Body of pancreas (tissue), 4 donors: Measurements from ENCODE around the gene SKIC2. TPM values are rescaled to one million over a fixed set of nuclear protein-coding genes. Genes with fewer than 3 reads are reported as not detected.
"Not testable (repeated sequence)": the region's sequence is repeated elsewhere in the genome, so short reads cannot be mapped to it uniquely, and the experiment has no call there.

Source experiments
- ATAC-seq: fragments of 150-250 bp; one replicate; pipeline ENCODE4 v1.9.1; 2016
- DNase-seq, 4 donors: peaks; one replicate each; pipeline ENCODE4 v3.0.0-alpha.2; 2019
- H3K27ac ChIP-seq, 4 donors: fragments of 200-600 bp; sonication (generic); 1 replicate in 3 of 4; 2 replicates in 1 of 4; pipeline versions ENCODE4 v1.5.1 to v1.6.1; 2016 to 2019; ENCODE audit warnings: mild to moderate bottlenecking in 1 of 4, mixed read lengths in 1 of 4, moderate library complexity in 1 of 4
- H3K27me3 ChIP-seq, 2 donors: fragments of 200-600 bp; sonication (generic); one replicate each; pipeline ENCODE4 v1.6.0; 2016; ENCODE audit warnings: mild to moderate bottlenecking in 1 of 2
- H3K36me3 ChIP-seq, 2 donors: fragments of 200-600 bp; sonication (generic); replicated peaks in 1 of 2; 2 replicates each; pipeline ENCODE4 v1.5.1; 2016; ENCODE audit warnings: low read depth in 2 of 2; ENCODE audit not compliant: insufficient read depth in 1 of 2
- H3K4me1 ChIP-seq: fragments of 200-600 bp; sonication (generic); one replicate; pipeline ENCODE4 v1.6.0; 2016
- H3K4me3 ChIP-seq, 2 donors: fragments of 200-600 bp; sonication (generic); 1 replicate in 1 of 2; 2 replicates in 1 of 2; pipeline ENCODE4 v1.5.1; 2016 to 2019
- H3K9me3 ChIP-seq, 3 donors: fragments of 200-600 bp; sonication (generic); 1 replicate in 2 of 3; 2 replicates in 1 of 3; pipeline ENCODE4 v1.5.1; 2016
- WGBS, 2 donors: methylation state at CpG; one replicate each; pipeline ENCODE4 v1.1.5; 2017; 5-methylcytosine and 5-hydroxymethylcytosine counted together
- intact Hi-C: fragments of 100-400 bp; cut with DNase I; formaldehyde crosslinking; loops from one replicate; pipeline ENCODE4 v1.15.1; 2023
- microRNA counts, 2 donors: library from miRNA; unstranded; fragments of <30 nt; microRNA quantifications; one replicate each; lab custom pipeline; 2017
- microRNA-seq, 2 donors: library from miRNA; unstranded; fragments of <30 nt; microRNA quantifications; one replicate each; pipeline ENCODE4, GENCODE V29; 2016; ENCODE audit warnings: borderline number of aligned reads in 2 of 2, borderline replicate concordance in 2 of 2
- small RNA-seq: library from RNA; depleted of rRNA; stranded (forward); fragments of <200 nt; gene quantifications from one replicate; pipeline ENCODE3, GENCODE V24; 2016
- total RNA-seq, 2 donors: library from RNA; depleted of rRNA; stranded (reverse); fragments of >200 nt; gene quantifications; one replicate each; pipeline ENCODE4 v1.1.0, GENCODE V29; 2016

Gene SKIC2
- total RNA-seq, 2 donors from 2014 or later: 30.9 to 52.1 TPM

- intact Hi-C loops, H3K27ac ChIP-seq, H3K36me3 ChIP-seq, H3K9me3 ChIP-seq, H3K27me3 ChIP-seq, H3K4me3 ChIP-seq, H3K4me1 ChIP-seq, ATAC-seq, DNase-seq: not testable (repeated sequence)
- 60 to 65% methylated on average over 1 to 7 of the region's 12 CpGs for WGBS, 2 donors
These were observed 49.6 kb downstream of the SKIC2 start for GRCh38 chr6:32008616-32009015.

GRCh38 chr6:32009537-32009936 lies 50.6 kb downstream of the SKIC2 start:
- H3K4me1 ChIP-seq, H3K27me3 ChIP-seq, H3K27ac ChIP-seq, DNase-seq, H3K4me3 ChIP-seq, intact Hi-C loops, ATAC-seq, H3K36me3 ChIP-seq, H3K9me3 ChIP-seq: not testable (repeated sequence)
- WGBS, 2 donors: 60 to 78% methylated on average over 1 to 7 of the region's 12 CpGs

GRCh38 chr6:32010856-32011530 lies 52.0 kb downstream of the SKIC2 start:
- WGBS, 2 donors: 68 to 69% methylated on average over 10 to 15 of the region's 27 CpGs

GRCh38 chr6:32012941-32013617 lies 54.1 kb downstream of the SKIC2 start:
- H3K4me3 ChIP-seq, DNase-seq, H3K4me1 ChIP-seq, intact Hi-C loops, H3K27me3 ChIP-seq, H3K36me3 ChIP-seq, H3K9me3 ChIP-seq, ATAC-seq, H3K27ac ChIP-seq: not testable (repeated sequence)
- 83 to 86% methylated on average over 7 to 17 of the region's 17 CpGs for WGBS, 2 donors

More at GRCh38 chr6:32010856-32011530, 52.0 kb downstream of the SKIC2 start:
- H3K9me3 ChIP-seq, H3K27me3 ChIP-seq, DNase-seq, ATAC-seq, H3K27ac ChIP-seq, H3K36me3 ChIP-seq, H3K4me3 ChIP-seq, H3K4me1 ChIP-seq, intact Hi-C loops: not testable (repeated sequence)

GRCh38 chr6:32013738-32014137 lies 54.8 kb downstream of the SKIC2 start:
- H3K4me1 ChIP-seq, DNase-seq, H3K36me3 ChIP-seq, H3K27me3 ChIP-seq, H3K9me3 ChIP-seq, intact Hi-C loops, ATAC-seq, H3K4me3 ChIP-seq, H3K27ac ChIP-seq: not testable (repeated sequence)
- no CpG with 5 or more reads among the region's 5 CpGs for WGBS, 2 donors

- no CpG with 5 or more reads among the region's 6 CpGs for WGBS, 2 donors
- intact Hi-C loops, H3K4me3 ChIP-seq, H3K9me3 ChIP-seq, H3K36me3 ChIP-seq, H3K27me3 ChIP-seq, H3K27ac ChIP-seq, H3K4me1 ChIP-seq, DNase-seq: not testable (repeated sequence)
- peak; percentile 89 for ATAC-seq
These were observed 55.6 kb downstream of the SKIC2 start, which contains the start of gene C4B for GRCh38 chr6:32014547-32014946. TSS of gene C4B (plus strand) at chr6:32014795. CDS start at chr6:32014846, 51 bp downstream.

MicroRNAs within 50 kb of the gene (microRNA counts, 767-probe panel; counts per million panel counts)
- microRNA hsa-miR-1236 (lab: Ali Mortazavi, UCI): 0 to 736 counts per million in 2 donors

Small RNA genes lying within 50 kb of the gene (microRNA-seq; reads per million reads assigned to microRNA genes)
- gene MIR1236: 0 reads per million in 2 donors

Small RNA genes lying within 50 kb of the gene (small RNA-seq; reads per million reads assigned to genes)
- gene AL645922.1: not detected

Other genes starting within 250 kb of the SKIC2 start
- gene LY6G6D, start 243.8 kb upstream of the SKIC2 start, total RNA-seq: not detected
- gene LY6G6C, start 237.4 kb upstream of the SKIC2 start, total RNA-seq: not detected
- not detected for gene MPIG6B, start 235.8 kb upstream of the SKIC2 start, total RNA-seq
- gene DDAH2, start 229.9 kb upstream of the SKIC2 start, total RNA-seq: 10 to 100 TPM; 23.6 to 40.5 TPM
- gene CLIC1, start 222.6 kb upstream of the SKIC2 start, total RNA-seq: 10 to 100 TPM; 68.9 to 92.9 TPM
- gene MSH5, start 219.2 kb upstream of the SKIC2 start, total RNA-seq: 10 to 100 TPM in 1 of 2 donors, 1 to 10 TPM in 1; 6.7 to 12.9 TPM
- gene SAPCD1, start 196.5 kb upstream of the SKIC2 start, total RNA-seq: 1 to 10 TPM; 2.0 to 2.6 TPM
- gene VWA7, start 181.8 kb upstream of the SKIC2 start, total RNA-seq: 1 to 10 TPM; 4.2 to 6.3 TPM
- 10 to 100 TPM; 39.2 to 67.6 TPM for gene VARS1, start 163.4 kb upstream of the SKIC2 start, total RNA-seq
- gene LSM2, start 152.2 kb upstream of the SKIC2 start, total RNA-seq: 10 to 100 TPM; 21.0 to 22.4 TPM
- 1 to 10 TPM in 1 of 2 donors, under 1 TPM in 1; 0.33 to 1.0 TPM for gene HSPA1L, start 143.9 kb upstream of the SKIC2 start, total RNA-seq
- gene HSPA1A, start 143.6 kb upstream of the SKIC2 start, total RNA-seq: 10 to 100 TPM; 70.9 to 92.1 TPM
- gene HSPA1B, start 131.4 kb upstream of the SKIC2 start, total RNA-seq: 100 to 1,000 TPM in 1 of 2 donors, 10 to 100 TPM in 1; 87.0 to 131 TPM
- 10 to 100 TPM; 29.3 to 30.6 TPM for gene NEU1, start 96.4 kb upstream of the SKIC2 start, total RNA-seq
- gene SLC44A4, start 80.2 kb upstream of the SKIC2 start, total RNA-seq: 10 to 100 TPM in 1 of 2 donors, 1 to 10 TPM in 1; 7.3 to 19.2 TPM
- 10 to 100 TPM; 35.8 to 87.7 TPM for gene EHMT2, start 61.5 kb upstream of the SKIC2 start, total RNA-seq
- gene ZBTB12, start 57.1 kb upstream of the SKIC2 start, total RNA-seq: 1 to 10 TPM in 1 of 2 donors, not detected in 1; 2.1 TPM
- gene C2, start 31.5 kb upstream of the SKIC2 start, total RNA-seq: 1 to 10 TPM; 1.3 TPM
- 10 to 100 TPM; 21.0 to 33.9 TPM for gene CFB, start 13.1 kb upstream of the SKIC2 start, total RNA-seq
- gene NELFE, start 204 bp upstream of the SKIC2 start, total RNA-seq: 10 to 100 TPM; 38.9 to 39.9 TPM
- gene DXO, start 13.0 kb downstream of the SKIC2 start, total RNA-seq: 10 to 100 TPM; 16.9 to 26.0 TPM
- 10 to 100 TPM; 60.3 to 65.9 TPM for gene C4A, start 22.9 kb downstream of the SKIC2 start, total RNA-seq
- gene C4B, start 55.6 kb downstream of the SKIC2 start, total RNA-seq: 10 to 100 TPM; 57.7 to 77.3 TPM
- gene CYP21A2, start 79.2 kb downstream of the SKIC2 start, total RNA-seq: under 1 TPM in 1 of 2 donors, not detected in 1; 0.52 TPM
- gene TNXB, start 150.2 kb downstream of the SKIC2 start, total RNA-seq: 10 to 100 TPM; 24.9 to 36.6 TPM
- 10 to 100 TPM; 26.5 to 32.3 TPM for gene ATF6B, start 169.1 kb downstream of the SKIC2 start, total RNA-seq
- 1 to 10 TPM; 1.0 to 1.6 TPM for gene FKBPL, start 171.1 kb downstream of the SKIC2 start, total RNA-seq
- not detected for gene PRRT1, start 192.8 kb downstream of the SKIC2 start, total RNA-seq
- 1 to 10 TPM; 3.6 to 9.9 TPM for gene PPT2, start 195.0 kb downstream of the SKIC2 start, total RNA-seq
- 1 to 10 TPM; 5.7 to 6.9 TPM for gene EGFL8, start 205.4 kb downstream of the SKIC2 start, total RNA-seq
- gene AGPAT1, start 216.9 kb downstream of the SKIC2 start, total RNA-seq: 10 to 100 TPM; 13.2 to 16.1 TPM
- gene RNF5, start 219.2 kb downstream of the SKIC2 start, total RNA-seq: 10 to 100 TPM; 34.0 to 62.0 TPM
- gene AGER, start 225.1 kb downstream of the SKIC2 start, total RNA-seq: 1 to 10 TPM; 3.0 to 4.9 TPM
- 10 to 100 TPM; 28.8 to 31.3 TPM for gene PBX2, start 231.0 kb downstream of the SKIC2 start, total RNA-seq
- gene GPSM3, start 233.5 kb downstream of the SKIC2 start, total RNA-seq: 1 to 10 TPM; 1.3 to 6.0 TPM